SK-N-SH treated with all-trans-retinoic acid at 6 μM for 48 hours (cell line): ENCODE data around the gene VAV3.

Experiments used
- SNAI2 ChIP-seq: fragments of 250-450 bp; sonication (Bioruptor Pico); IDR thresholded peaks from 2 replicates; pipeline ENCODE4 v1.5.0; 2020; ENCODE audit warnings: mild to moderate bottlenecking, moderate library complexity
- TCF4 ChIP-seq: fragments of 250-450 bp; sonication (Bioruptor Pico); IDR thresholded peaks from 2 replicates; pipeline ENCODE4 v1.8.0; 2021; ENCODE audit warnings: mild to moderate bottlenecking, moderate library complexity, borderline replicate concordance
- TOX ChIP-seq: fragments of 250-450 bp; sonication (Bioruptor Pico); IDR thresholded peaks from 2 replicates; pipeline ENCODE4 v1.8.0; 2021; ENCODE audit warnings: mild to moderate bottlenecking, moderate library complexity, borderline replicate concordance

GRCh38 chr1:107600607-107601160, 364.3 kb downstream of the VAV3 start:
- TF ChIP-seq SNAI2 (CRISPR knock-in tag) (no peak), TCF4 (no peak), TOX (CRISPR knock-in tag) (no peak)
